Glutamatergic neuron (in vitro differentiated cells): ENCODE data around the gene FFAR2. TPM values are rescaled to one million over a fixed set of nuclear protein-coding genes. Genes with fewer than 3 reads are reported as not detected.

Experiments used
- DNase-seq: peaks from one replicate; pipeline ENCODE4 v3.0.0; 2022
- H3K27ac Mint-ChIP-seq: one replicate; pipeline ENCODE4 v1.8.0; 2020; ENCODE audit warnings: mild to moderate bottlenecking, mixed read lengths, inconsistent platforms; ENCODE audit not compliant: unreplicated experiment
- H3K27me3 Mint-ChIP-seq: one replicate; pipeline ENCODE4 v1.8.0; 2020; ENCODE audit warnings: mild to moderate bottlenecking, moderate library complexity, mixed read lengths, inconsistent platforms; ENCODE audit not compliant: unreplicated experiment
- H3K36me3 Mint-ChIP-seq: one replicate; pipeline ENCODE4 v1.8.0; 2020; ENCODE audit warnings: mild to moderate bottlenecking, mixed read lengths, inconsistent platforms; ENCODE audit not compliant: unreplicated experiment
- H3K4me1 Mint-ChIP-seq: one replicate; pipeline ENCODE4 v1.8.0; 2020; ENCODE audit warnings: mild to moderate bottlenecking, low read depth, mixed read lengths, inconsistent platforms; ENCODE audit not compliant: unreplicated experiment
- H3K4me3 Mint-ChIP-seq: one replicate; pipeline ENCODE4 v1.8.0; 2020; ENCODE audit warnings: mild to moderate bottlenecking, mixed read lengths, inconsistent platforms; ENCODE audit not compliant: unreplicated experiment
- H3K9me3 Mint-ChIP-seq: one replicate; pipeline ENCODE4 v1.8.0; 2020; ENCODE audit warnings: mild to moderate bottlenecking, moderate library complexity, mixed read lengths, inconsistent platforms; ENCODE audit not compliant: unreplicated experiment
- CTCF ChIP-seq: fragments of 200-600 bp; sonication (generic); IDR thresholded peaks from one replicate; pipeline ENCODE4 v1.5.0; 2021; ENCODE audit not compliant: partially characterized antibody, unreplicated experiment
- total RNA-seq: library from RNA; stranded (reverse); fragmentation: NEBNext Ultra II Directional; extraction: Animal tissue kit (Norgen Biotek cat#: 25700); gene quantifications from one replicate; pipeline ENCODE4 v1.2.1, GENCODE V29; 2021; ENCODE audit not compliant: unreplicated experiment

The FFAR2 gene
- total RNA-seq, 1 donor from 2014 or later: not detected

- DNase-seq: no peak
- peaks cover 5% of the 10 kb centered on the region for H3K27me3 Mint-ChIP-seq
- no peak for TF ChIP-seq CTCF
- H3K9me3 Mint-ChIP-seq: peaks cover 4% of the 10 kb centered on the region
- H3K4me3 Mint-ChIP-seq: no peak overlapping the region
- H3K4me1 Mint-ChIP-seq: no peaks in the 10 kb centered on the region
- no peak overlapping the region for H3K27ac Mint-ChIP-seq
- no peaks in the 10 kb centered on the region for H3K36me3 Mint-ChIP-seq
Measured at GRCh38 chr19:35437406-35437951, 10.6 kb upstream of the FFAR2 start.

DNA sequence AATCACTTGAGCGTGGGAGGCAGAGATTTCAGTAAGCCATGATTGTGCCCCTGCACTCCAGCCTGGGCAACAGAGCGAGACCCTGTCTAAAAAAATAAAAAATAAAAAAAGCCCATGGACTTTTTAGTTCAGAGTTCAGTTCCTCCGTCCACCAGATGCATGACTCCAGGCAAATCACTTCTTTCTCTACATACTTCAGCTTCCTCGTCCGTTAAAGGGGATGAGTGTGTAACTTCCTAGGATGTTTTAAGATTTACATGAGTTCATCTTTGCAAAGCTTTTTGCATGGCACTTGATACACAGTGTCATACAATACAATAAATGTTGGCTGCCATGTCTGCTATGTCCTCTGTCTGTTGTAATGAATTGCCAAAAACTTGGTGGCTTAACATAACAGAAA is 10.0 kb upstream of the FFAR2 start:
- DNase-seq: no peak
- Mint-ChIP-seq H3K36me3 (no peaks in the 10 kb centered on the region), H3K4me3 (no peak overlapping the region), H3K27me3 (peaks cover 4% of the 10 kb centered on the region), H3K9me3 (peaks cover 2% of the 10 kb centered on the region), H3K27ac (no peak overlapping the region), H3K4me1 (no peaks in the 10 kb centered on the region)
- TF ChIP-seq CTCF: no peak

DNA sequence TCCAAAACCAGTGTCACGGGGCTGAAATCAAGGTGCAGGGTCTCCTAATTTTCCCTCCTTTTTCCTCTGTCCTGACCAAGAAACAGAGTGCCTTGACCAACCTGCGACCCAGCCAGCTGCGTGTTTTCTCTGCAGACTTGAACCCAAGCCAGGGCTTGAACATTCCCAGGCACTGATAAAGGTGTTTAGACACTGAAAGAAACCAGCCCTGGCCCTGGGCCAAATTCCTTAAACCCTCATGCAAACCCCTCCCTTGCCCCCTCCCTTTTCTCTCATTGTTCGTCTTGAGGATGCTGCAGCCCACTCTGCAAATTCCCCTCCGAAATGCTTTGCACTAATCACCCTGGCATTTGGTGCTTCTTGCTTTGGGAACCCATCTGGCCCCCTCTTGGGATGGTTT is 9.5 kb upstream of the FFAR2 start:
- Mint-ChIP-seq H3K27ac (no peak overlapping the region), H3K27me3 (peaks cover 1% of the 10 kb centered on the region), H3K4me1 (no peaks in the 10 kb centered on the region), H3K36me3 (no peaks in the 10 kb centered on the region), H3K4me3 (no peak overlapping the region), H3K9me3 (no peaks in the 10 kb centered on the region)
- no peak for DNase-seq
- TF ChIP-seq CTCF: no peak

DNA sequence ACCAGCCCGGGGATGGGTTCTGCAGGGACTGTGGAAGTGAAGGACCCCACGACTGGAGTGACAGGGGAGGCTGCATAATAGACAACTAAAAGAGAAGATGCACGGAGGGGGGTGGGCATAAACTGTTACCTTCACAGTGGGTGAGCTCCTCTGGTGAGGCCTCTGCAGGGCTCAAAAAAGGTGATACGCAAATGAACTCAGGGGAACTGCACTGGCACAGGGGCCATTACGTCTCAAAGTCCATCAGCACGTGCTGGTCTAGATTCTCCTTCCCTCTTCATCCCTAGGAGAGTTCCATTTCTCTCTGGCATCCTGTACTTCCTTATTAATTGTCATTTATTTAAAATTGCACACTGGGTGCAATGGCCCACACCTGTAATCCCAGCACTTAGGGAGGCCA is 8.1 kb upstream of the FFAR2 start:
- no peaks in the 10 kb centered on the region for H3K4me1 Mint-ChIP-seq

More for the DNA sequence above, 8.1 kb upstream of the FFAR2 start:
- peaks cover under 1% of the 10 kb centered on the region for H3K27me3 Mint-ChIP-seq
- no peak overlapping the region for H3K27ac Mint-ChIP-seq
- H3K9me3 Mint-ChIP-seq: no peaks in the 10 kb centered on the region
- TF ChIP-seq CTCF: no peak
- DNase-seq: no peak
- no peak overlapping the region for H3K4me3 Mint-ChIP-seq
- no peaks in the 10 kb centered on the region for H3K36me3 Mint-ChIP-seq
